ENCODE results near the gene ANOS1. TPM values are rescaled to one million over a fixed set of nuclear protein-coding genes. Genes with fewer than 3 reads are reported as not detected.

ANOS1 gene
- total RNA-seq, 1 experiment from 2014 or later, result 0.91 TPM

DNA sequence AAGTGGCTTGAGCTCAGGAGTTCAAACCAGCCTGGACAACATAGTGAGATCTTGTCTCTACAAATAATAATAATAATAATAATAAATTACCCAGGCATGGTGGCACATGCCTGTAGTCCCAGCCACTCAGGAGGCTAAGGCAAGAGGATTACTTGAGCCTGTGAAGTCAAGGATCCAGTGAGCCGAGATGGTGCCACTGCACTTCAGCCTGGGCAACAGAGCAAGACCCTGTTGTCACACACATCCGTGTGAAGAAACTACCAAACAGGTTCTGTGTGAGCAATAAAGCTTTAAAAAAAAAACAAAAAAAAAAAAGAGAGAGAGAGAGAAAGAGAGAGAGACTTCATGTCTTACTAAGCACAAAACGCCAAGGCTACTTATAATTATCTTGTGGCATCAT lies 42.5 kb downstream of the ANOS1 start:
- Histone ChIP-seq H3K4me3 (ENCODE audit: low read depth, low read length) (no peak overlapping the region), H3K27me3 (replicated peaks; ENCODE audit: control insufficient read depth, insufficient read depth, low read length) (no peaks in the 10 kb centered on the region), H3K36me3 (ENCODE audit: control insufficient read depth, insufficient read depth, low read length) (no peaks in the 10 kb centered on the region), H3K4me1 (no peaks in the 10 kb centered on the region), H3K9me3 (no peaks in the 10 kb centered on the region)
- POLR2A ChIA-PET, result no interaction called here
- no peak for TF ChIP-seq CTCF (IDR thresholded peaks at IDR 0.05; ENCODE audit: insufficient read depth in 1 of 2, low read depth in 1 of 2, low read length in 1 of 2, severe bottlenecking in 1 of 2, unreplicated experiment in 1 of 2)
- Mint-ChIP-seq H3K4me1 (ENCODE audit: low read depth, unreplicated experiment) (no peaks in the 10 kb centered on the region), H3K27ac (ENCODE audit: unreplicated experiment) (no peak overlapping the region), H3K4me3 (ENCODE audit: unreplicated experiment) (no peak overlapping the region), H3K9me3 (ENCODE audit: unreplicated experiment) (no peaks in the 10 kb centered on the region), H3K36me3 (ENCODE audit: insufficient read depth, unreplicated experiment) (no peaks in the 10 kb centered on the region), H3K27me3 (ENCODE audit: insufficient read depth, unreplicated experiment) (peaks cover 13% of the 10 kb centered on the region)
- no peak for DNase-seq
- CTCF ChIA-PET, result no interaction called here
- BruUV-seq (replicated peaks), result no TSS peak
- intact Hi-C loops (cut with micrococcal nuclease; ENCODE audit: unreplicated experiment), result no loop called here

DNA sequence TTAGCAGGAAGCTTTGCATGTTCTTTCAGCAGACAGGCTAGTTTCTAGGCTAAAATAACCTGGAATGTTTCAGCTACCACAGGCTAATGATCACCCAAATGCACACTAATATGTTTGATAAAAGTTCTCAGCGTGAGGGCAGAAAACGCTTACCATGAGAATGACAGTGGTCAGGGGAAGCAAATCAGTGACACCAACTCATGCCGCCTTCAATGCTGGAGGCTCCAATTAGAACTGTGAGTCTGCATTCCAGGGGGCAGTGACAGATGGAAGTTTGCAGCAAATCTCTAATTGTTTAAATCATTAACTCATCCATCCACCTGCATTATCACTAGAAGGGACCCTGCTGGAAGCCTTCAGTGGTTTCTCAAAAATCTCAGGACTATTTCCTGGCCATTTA lies 43.2 kb downstream of the ANOS1 start:
- ChIA-PET POLR2A (no interaction called here), CTCF (no interaction called here)
- intact Hi-C loops (cut with micrococcal nuclease; ENCODE audit: unreplicated experiment), result no loop called here
- Histone ChIP-seq H3K4me1 (no peaks in the 10 kb centered on the region), H3K9me3 (no peaks in the 10 kb centered on the region), H3K4me3 (ENCODE audit: low read depth, low read length) (no peak overlapping the region), H3K27me3 (replicated peaks; ENCODE audit: control insufficient read depth, insufficient read depth, low read length) (no peaks in the 10 kb centered on the region), H3K36me3 (ENCODE audit: control insufficient read depth, insufficient read depth, low read length) (no peaks in the 10 kb centered on the region)
- Mint-ChIP-seq H3K9me3 (ENCODE audit: unreplicated experiment) (no peaks in the 10 kb centered on the region), H3K4me1 (ENCODE audit: low read depth, unreplicated experiment) (no peaks in the 10 kb centered on the region), H3K27ac (ENCODE audit: unreplicated experiment) (no peak overlapping the region), H3K4me3 (ENCODE audit: unreplicated experiment) (no peak overlapping the region), H3K27me3 (ENCODE audit: insufficient read depth, unreplicated experiment) (peaks cover 13% of the 10 kb centered on the region), H3K36me3 (ENCODE audit: insufficient read depth, unreplicated experiment) (no peaks in the 10 kb centered on the region)
- no peak for DNase-seq
- TF ChIP-seq CTCF (IDR thresholded peaks at IDR 0.05; ENCODE audit: insufficient read depth in 1 of 2, low read depth in 1 of 2, low read length in 1 of 2, severe bottlenecking in 1 of 2, unreplicated experiment in 1 of 2), result no peak
- BruUV-seq (replicated peaks), result no TSS peak

DNA sequence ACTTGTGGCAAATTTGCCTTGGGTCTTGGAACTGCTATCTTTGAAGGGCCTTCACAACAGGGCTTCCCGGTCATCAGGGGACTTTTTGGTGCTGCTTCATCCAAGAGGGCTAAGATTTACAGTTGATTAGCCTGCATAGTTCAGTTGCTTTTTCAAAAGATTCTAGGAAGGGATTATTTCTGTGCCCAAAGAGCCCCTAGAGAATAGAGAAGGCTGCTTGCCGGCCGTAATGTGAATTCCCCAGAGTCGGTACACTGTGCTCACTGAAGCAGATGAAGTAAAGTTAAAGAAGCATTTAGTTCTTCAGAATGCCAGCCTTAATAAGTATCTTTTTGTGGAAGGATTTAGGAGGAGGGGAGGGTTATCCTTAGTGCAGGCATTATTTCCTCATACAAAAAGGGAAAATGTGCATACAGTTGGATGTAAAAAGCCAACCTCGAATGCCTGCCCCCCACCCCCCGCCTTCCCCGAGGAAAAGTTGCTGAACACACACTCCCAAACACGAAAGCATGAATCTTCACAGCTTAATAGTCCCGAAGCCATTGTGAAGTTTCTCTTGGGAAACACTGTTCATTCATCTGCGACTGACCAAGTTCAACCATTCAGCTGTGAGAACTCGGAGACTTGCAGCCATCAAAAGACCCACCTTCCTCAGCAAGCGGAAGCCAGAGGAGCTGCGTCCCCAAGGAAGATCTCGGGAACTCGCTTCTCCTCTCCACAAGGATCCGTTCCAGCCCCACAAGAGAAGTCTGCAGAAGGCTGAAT lies 47.6 kb downstream of the ANOS1 start:
- BruUV-seq (replicated peaks), result no TSS peak
- TF ChIP-seq CTCF (IDR thresholded peaks at IDR 0.05; ENCODE audit: insufficient read depth in 1 of 2, low read depth in 1 of 2, low read length in 1 of 2, severe bottlenecking in 1 of 2, unreplicated experiment in 1 of 2), result no peak
- Histone ChIP-seq H3K36me3 (ENCODE audit: control insufficient read depth, insufficient read depth, low read length) (no peaks in the 10 kb centered on the region), H3K9me3 (no peaks in the 10 kb centered on the region), H3K27me3 (replicated peaks; ENCODE audit: control insufficient read depth, insufficient read depth, low read length) (no peaks in the 10 kb centered on the region), H3K4me1 (no peaks in the 10 kb centered on the region), H3K4me3 (ENCODE audit: low read depth, low read length) (no peak overlapping the region)
- H3K27ac Mint-ChIP-seq (ENCODE audit: unreplicated experiment), result no peak overlapping the region
- ChIA-PET CTCF (no interaction called here), POLR2A (no interaction called here)
- H3K4me1 Mint-ChIP-seq (ENCODE audit: low read depth, unreplicated experiment), result no peaks in the 10 kb centered on the region
- peaks cover 15% of the 10 kb centered on the region for H3K27me3 Mint-ChIP-seq (ENCODE audit: insufficient read depth, unreplicated experiment)
- H3K9me3 Mint-ChIP-seq (ENCODE audit: unreplicated experiment), result no peaks in the 10 kb centered on the region
- intact Hi-C loops (cut with micrococcal nuclease; ENCODE audit: unreplicated experiment), result no loop called here
- H3K4me3 Mint-ChIP-seq (ENCODE audit: unreplicated experiment), result no peak overlapping the region
- H3K36me3 Mint-ChIP-seq (ENCODE audit: insufficient read depth, unreplicated experiment), result no peaks in the 10 kb centered on the region
- no peak for DNase-seq
